CD4-positive, alpha-beta T cell (primary cell): ENCODE measurements around the gene RINT1. TPM values are rescaled to one million over a fixed set of nuclear protein-coding genes. Genes with fewer than 3 reads are reported as not detected.

Source experiments
- ATAC-seq: fragments of 200-7000 bp; cut with Tn5 transposase; one replicate; pipeline ENCODE4 v1.10.0; 2022; ENCODE audit warnings: mild to moderate bottlenecking; ENCODE audit not compliant: poor library complexity
- CTCF ChIA-PET: fragments of 350-600 bp; sonication (Branson Sonifier 250); formaldehyde crosslinking; loops from one replicate; lab custom pipeline; 2021; ENCODE audit warnings: antibody characterized with exemption, inconsistent platforms; lab: Charles Lee
- POLR2A ChIA-PET: fragments of 350-600 bp; sonication (Branson Sonifier 250); formaldehyde crosslinking; loops from one replicate; lab custom pipeline; 2021; ENCODE audit warnings: antibody characterized with exemption, inconsistent platforms; lab: Charles Lee
- DNase-seq, 14 experiments: peaks; one replicate each; pipeline ENCODE4 v3.0.0-alpha.2; 2013 to 2020; ENCODE audit warnings: mixed read lengths in 2 of 14
- H3K27ac ChIP-seq, 2 donors: one replicate each; pipeline versions ENCODE4 v1.5.1 to v1.7.0; 2013; ENCODE audit warnings: low read length in 2 of 2, low read depth in 1 of 2, mild to moderate bottlenecking in 1 of 2
- H3K27me3 ChIP-seq, 2 experiments: 1 replicate in 1 of 2; 2 replicates in 1 of 2; pipeline versions ENCODE4 v1.6.1 to v1.7.0; 2013; ENCODE audit warnings: low read length in 2 of 2, control low read depth in 1 of 2, mild to moderate bottlenecking in 1 of 2, moderate library complexity in 1 of 2; ENCODE audit not compliant: insufficient read depth in 2 of 2, control insufficient read depth in 1 of 2
- H3K36me3 ChIP-seq: one replicate; pipeline ENCODE4 v1.6.1; 2013; ENCODE audit warnings: low read length, control low read depth; ENCODE audit not compliant: insufficient read depth
- H3K4me1 ChIP-seq: one replicate; pipeline ENCODE4 v1.6.1; 2013; ENCODE audit warnings: low read length, control low read depth; ENCODE audit not compliant: insufficient read depth
- H3K4me3 ChIP-seq: one replicate; pipeline ENCODE4 v1.5.1; 2013; ENCODE audit warnings: mild to moderate bottlenecking, low read length, moderate library complexity
- H3K9me3 ChIP-seq, 2 experiments: 1 replicate in 1 of 2; 2 replicates in 1 of 2; pipeline versions ENCODE4 v1.6.1 to v1.7.0; 2013; ENCODE audit warnings: low read length in 2 of 2, mild to moderate bottlenecking in 2 of 2, control low read depth in 1 of 2, moderate library complexity in 1 of 2; ENCODE audit not compliant: control insufficient read depth in 1 of 2, insufficient read depth in 1 of 2
- H3K27ac Mint-ChIP-seq: one replicate; pipeline ENCODE4 v1.8.0; 2020; ENCODE audit warnings: mixed read lengths
- H3K27me3 Mint-ChIP-seq: one replicate; pipeline ENCODE4 v1.8.0; 2021; ENCODE audit warnings: mixed read lengths
- H3K36me3 Mint-ChIP-seq: one replicate; pipeline ENCODE4 v1.8.0; 2021; ENCODE audit warnings: low read depth, mixed read lengths
- H3K4me1 Mint-ChIP-seq: one replicate; pipeline ENCODE4 v1.8.0; 2021; ENCODE audit warnings: low read depth, mixed read lengths
- H3K4me3 Mint-ChIP-seq: one replicate; pipeline ENCODE4 v1.8.0; 2020; ENCODE audit warnings: mild to moderate bottlenecking, mixed read lengths
- H3K9me3 Mint-ChIP-seq: one replicate; pipeline ENCODE4 v1.8.0; 2020; ENCODE audit warnings: mixed read lengths
- CTCF ChIP-seq: fragments of 200-600 bp; IDR thresholded peaks from one replicate; pipeline ENCODE4 v1.8.0; 2022; ENCODE audit warnings: antibody characterized with exemption, mild to moderate bottlenecking
- intact Hi-C, 2 experiments: fragments of 100-400 bp; cut with DNase I in 1 of 2; cut with micrococcal nuclease in 1 of 2; formaldehyde crosslinking; loops; one replicate each; pipeline versions ENCODE4 v1.15.1 to v1.9.0; 2023 to 2025; cut with DNase I, micrococcal nuclease
- total RNA-seq, 174 experiments: library from RNA in 2 of 174; stranded (reverse) in 2 of 174; gene quantifications; one replicate each; pipeline ENCODE4 v1.2.3 and lab custom pipeline; 2021 to 2026

RINT1 gene
- total RNA-seq, 2 experiments from 2014 or later: 38.0 to 39.5 TPM

GRCh38 chr7:105538339-105538738, 6.3 kb downstream of the RINT1 start:
- Mint-ChIP-seq H3K9me3 (no peaks in the 10 kb centered on the region), H3K27me3 (no peaks in the 10 kb centered on the region), H3K4me1 (peaks cover 17% of the 10 kb centered on the region), H3K4me3 (no peak overlapping the region), H3K27ac (no peak overlapping the region), H3K36me3 (peaks cover 54% of the 10 kb centered on the region)
- H3K4me3 ChIP-seq: no peak overlapping the region
- CTCF ChIA-PET: no interaction called here
- DNase-seq: no peak
- no peaks in the 10 kb centered on the region for H3K9me3 ChIP-seq
- no peaks in the 10 kb centered on the region for H3K27me3 ChIP-seq
- POLR2A ChIA-PET: no interaction called here
- peaks cover 12% of the 10 kb centered on the region for H3K4me1 ChIP-seq
- H3K36me3 ChIP-seq: peaks cover 72% of the 10 kb centered on the region
- no peak overlapping the region for H3K27ac ChIP-seq
- ATAC-seq: no peak
- intact Hi-C loops: loop anchor here in 1 of 2 experiments (10.0 kb wide), 1 partner anchor 496 kb away; no protein-coding TSS in a partner anchor
- no peak for TF ChIP-seq CTCF

- no peaks in the 10 kb centered on the region for H3K9me3 ChIP-seq
- H3K36me3 Mint-ChIP-seq: peaks cover 68% of the 10 kb centered on the region
- H3K4me3 ChIP-seq: no peak overlapping the region
- DNase-seq: no peak
- no peaks in the 10 kb centered on the region for H3K4me1 ChIP-seq
- ATAC-seq: no peak
- no peak overlapping the region for H3K27ac Mint-ChIP-seq
- no peaks in the 10 kb centered on the region for H3K9me3 Mint-ChIP-seq
- H3K4me1 Mint-ChIP-seq: no peaks in the 10 kb centered on the region
- no peaks in the 10 kb centered on the region for H3K27me3 Mint-ChIP-seq
- H3K4me3 Mint-ChIP-seq: no peak overlapping the region
- TF ChIP-seq CTCF: no peak
- intact Hi-C loops: no loop called here
- peaks cover 52% of the 10 kb centered on the region for H3K36me3 ChIP-seq
- H3K27me3 ChIP-seq: no peaks in the 10 kb centered on the region
- ChIA-PET CTCF (no interaction called here), POLR2A (no interaction called here)
- no peak overlapping the region for H3K27ac ChIP-seq
Measured at GRCh38 chr7:105559926-105560325, 27.9 kb downstream of the RINT1 start.

GRCh38 chr7:105565190-105565589, 33.2 kb downstream of the RINT1 start:
- no peak overlapping the region for H3K27ac Mint-ChIP-seq
- no peak overlapping the region for H3K4me3 Mint-ChIP-seq
- H3K9me3 Mint-ChIP-seq: no peaks in the 10 kb centered on the region

More at GRCh38 chr7:105565190-105565589, 33.2 kb downstream of the RINT1 start:
- intact Hi-C loops: no loop called here
- Histone ChIP-seq H3K27ac (no peak overlapping the region), H3K4me1 (no peaks in the 10 kb centered on the region), H3K9me3 (no peaks in the 10 kb centered on the region), H3K27me3 (no peaks in the 10 kb centered on the region), H3K4me3 (no peak overlapping the region), H3K36me3 (peaks cover 74% of the 10 kb centered on the region)
- ATAC-seq: no peak
- POLR2A ChIA-PET: no interaction called here
- H3K36me3 Mint-ChIP-seq: peaks cover 75% of the 10 kb centered on the region
- DNase-seq: no peak
- no peak for TF ChIP-seq CTCF
- no peaks in the 10 kb centered on the region for H3K4me1 Mint-ChIP-seq
- CTCF ChIA-PET: no interaction called here
- no peaks in the 10 kb centered on the region for H3K27me3 Mint-ChIP-seq
